ENCODE data around the gene PAN3.

GRCh38 chr13:28258417-28258816, 120.1 kb downstream of the PAN3 start:
- TF ChIP-seq CTCF (IDR thresholded peaks at IDR 0.05 in 8 of 11, conservative IDR thresholded peaks at IDR 0.05 in 3 of 11) (no peak), POLR2A (IDR thresholded peaks at IDR 0.05) (no peak)
